EL (cell line): ENCODE results near the gene RNF149.
"Not testable (repeated sequence)": the region's sequence is repeated elsewhere in the genome, so short reads cannot be mapped to it uniquely, and the experiment has no call there.

Source experiments
- DNase-seq: peaks from one replicate; pipeline ENCODE4 v3.0.0-alpha.2; 2016

The RNF149 gene

GRCh38 chr2:101330253-101330933 lies 21.9 kb upstream of the RNF149 start:
- DNase-seq: no peak

DNA sequence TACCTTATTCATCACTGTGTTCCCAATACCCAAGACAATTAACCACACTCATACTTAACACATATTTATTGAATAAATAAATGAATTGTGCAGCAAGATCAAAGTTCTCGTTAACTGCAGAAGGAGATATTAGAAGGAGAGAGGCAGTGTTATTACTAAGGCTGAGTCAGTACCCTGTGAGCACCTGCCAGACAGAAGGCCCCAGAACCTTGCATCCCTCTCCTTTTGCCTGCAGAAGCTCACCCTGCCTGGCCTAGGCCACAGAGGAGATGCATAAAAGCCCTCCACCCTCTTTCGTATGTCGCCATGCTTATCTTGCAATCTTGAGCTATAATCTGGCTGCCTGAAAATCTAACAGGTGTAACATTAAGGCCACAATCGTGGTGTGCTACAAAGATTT lies 20.5 kb upstream of the RNF149 start:
- DNase-seq: no peak

GRCh38 chr2:101328474-101329007 lies 20.0 kb upstream of the RNF149 start:
- peak; percentile 60 for DNase-seq

GRCh38 chr2:101327863-101328394 lies 19.4 kb upstream of the RNF149 start:
- no peak for DNase-seq

GRCh38 chr2:101325425-101325824 lies 16.9 kb upstream of the RNF149 start:
- DNase-seq: no peak

- not testable (repeated sequence) for DNase-seq
These were observed 8.1 kb upstream of the RNF149 start for GRCh38 chr2:101316568-101316967.

GRCh38 chr2:101311696-101312017 lies 3.2 kb upstream of the RNF149 start:
- no peak for DNase-seq

- no peak for DNase-seq
These were observed 2.6 kb upstream of the RNF149 start for GRCh38 chr2:101310834-101311695.

DNA sequence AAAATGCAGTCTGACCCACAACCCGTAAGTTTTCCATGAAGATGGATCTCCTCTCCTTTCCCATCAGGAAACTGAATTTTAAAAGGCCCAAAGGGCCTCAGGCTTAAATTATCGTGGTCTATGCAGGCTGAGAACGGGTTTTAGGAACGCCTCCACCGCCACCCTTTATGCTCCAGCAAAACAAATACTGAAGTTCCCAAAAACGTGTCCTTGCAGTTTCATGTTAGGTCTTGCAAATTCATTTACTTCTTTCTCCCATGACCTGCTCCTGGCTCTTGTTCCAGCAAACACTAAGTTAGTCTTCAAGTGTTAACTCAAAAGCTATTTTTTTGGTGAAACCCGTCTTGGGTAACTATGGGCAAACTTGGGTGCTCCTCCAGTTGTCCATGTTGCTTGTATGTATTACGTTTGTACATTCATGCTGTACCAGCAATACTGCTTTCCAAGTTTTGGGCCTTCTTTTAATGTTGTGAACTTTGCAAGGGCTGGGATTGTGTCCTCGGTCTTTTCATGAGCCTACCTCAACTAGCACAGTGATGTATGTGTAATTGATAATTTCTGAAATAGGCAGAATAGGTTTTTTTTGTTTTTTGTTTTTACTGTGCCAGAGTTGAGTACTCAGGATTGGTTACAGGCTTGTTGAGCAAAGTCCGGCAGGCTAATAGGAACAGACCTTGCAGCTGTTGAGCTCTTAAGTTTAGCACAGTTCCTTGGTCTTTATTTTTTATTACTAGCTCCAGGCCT lies 1.8 kb upstream of the RNF149 start:
- DNase-seq: no peak

DNA sequence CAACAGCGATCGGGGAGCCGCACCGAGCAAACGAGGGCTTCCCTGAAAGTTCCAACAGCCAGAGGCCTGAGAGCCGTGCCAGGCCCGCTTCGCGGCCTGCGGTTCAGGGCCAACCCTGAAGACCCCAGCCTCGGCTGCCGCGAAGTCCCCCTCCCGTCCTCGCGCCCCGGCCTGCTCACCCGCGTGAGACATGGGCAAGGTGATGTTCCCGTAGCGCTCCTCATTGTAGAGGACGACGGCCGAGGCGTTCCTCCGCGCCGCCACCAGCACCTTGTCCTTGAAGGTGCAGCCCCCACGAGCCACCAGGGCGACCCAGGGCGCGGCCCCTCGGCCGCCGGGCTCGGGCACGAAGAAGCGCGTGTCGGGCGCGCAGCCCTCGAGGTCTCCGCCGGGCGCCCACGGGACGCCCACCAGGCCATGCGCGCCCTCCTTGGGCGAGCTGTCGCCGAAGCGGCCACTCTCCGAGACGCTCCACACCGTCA lies 510 bp downstream of the RNF149 start:
- peak; percentile 8 for DNase-seq

- DNase-seq: peak; percentile 19
These were observed 998 bp downstream of the RNF149 start for GRCh38 chr2:101307503-101307902.

DNA sequence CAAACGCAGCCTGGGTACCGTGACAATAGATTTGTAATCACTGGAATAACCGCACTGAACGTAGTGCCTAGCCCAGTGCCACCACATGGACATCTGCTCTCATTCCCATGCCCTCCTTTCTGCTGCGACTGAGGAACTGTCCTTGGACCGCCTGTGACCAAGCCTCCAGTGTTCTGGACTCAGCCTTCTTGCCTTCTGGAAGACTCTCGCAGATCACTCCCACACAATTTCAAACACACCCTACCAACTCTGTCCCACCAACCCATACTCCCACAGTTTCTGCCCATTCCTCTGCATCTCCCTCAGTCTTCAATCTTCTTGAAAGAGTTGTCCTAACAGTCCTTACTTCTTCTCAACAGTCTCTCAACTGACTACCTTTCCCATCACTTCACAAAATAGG lies 2.1 kb downstream of the RNF149 start:
- DNase-seq: no peak

- peak; percentile 70 for DNase-seq
These were observed 2.9 kb downstream of the RNF149 start for GRCh38 chr2:101305492-101306078.

GRCh38 chr2:101305035-101305434 lies 3.5 kb downstream of the RNF149 start:
- DNase-seq: no peak

DNA sequence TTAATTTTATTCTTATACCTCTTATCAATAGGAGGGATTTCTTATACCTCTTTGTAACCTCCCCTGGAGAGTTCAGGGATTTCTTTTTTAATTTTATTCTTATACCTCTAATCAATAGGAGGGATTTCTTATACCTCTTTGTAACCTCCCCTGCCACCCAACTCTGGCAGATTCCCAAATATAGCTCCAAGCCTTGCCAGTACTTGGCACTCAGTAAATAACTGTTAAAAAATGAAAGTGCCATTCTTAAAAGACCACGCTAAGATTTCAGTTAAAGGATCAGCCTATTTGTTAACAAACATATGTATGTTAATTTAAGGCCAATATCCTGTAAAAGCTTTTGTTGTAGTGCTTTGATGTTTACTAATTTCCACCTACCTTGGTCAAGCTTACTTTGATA lies 4.8 kb downstream of the RNF149 start:
- DNase-seq: no peak

- DNase-seq: no peak
These were observed 6.5 kb downstream of the RNF149 start for GRCh38 chr2:101302016-101302415.

DNA sequence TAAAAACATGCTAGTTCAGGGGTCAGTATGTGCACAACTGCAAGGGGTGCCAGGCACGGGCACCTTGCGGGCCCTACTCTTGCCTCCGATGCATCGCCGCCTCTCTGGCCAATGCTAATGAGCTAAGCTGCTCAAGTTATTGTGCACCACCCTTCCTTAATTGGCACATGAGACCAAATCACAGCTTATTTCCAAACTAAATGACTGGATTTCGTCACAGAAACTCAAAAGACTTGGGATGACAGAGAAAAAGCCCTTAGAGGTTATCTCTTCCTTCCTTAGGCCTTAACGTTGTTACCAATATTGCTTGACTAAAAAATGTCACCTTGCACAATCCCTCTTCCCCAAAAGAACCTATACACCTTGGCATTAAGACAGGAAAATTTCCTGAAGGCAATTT lies 7.7 kb downstream of the RNF149 start:
- DNase-seq: no peak

GRCh38 chr2:101300164-101300563 lies 8.3 kb downstream of the RNF149 start:
- DNase-seq: no peak

GRCh38 chr2:101299604-101300003 lies 8.9 kb downstream of the RNF149 start:
- no peak for DNase-seq

GRCh38 chr2:101297383-101297782 lies 11.1 kb downstream of the RNF149 start:
- DNase-seq: no peak

DNA sequence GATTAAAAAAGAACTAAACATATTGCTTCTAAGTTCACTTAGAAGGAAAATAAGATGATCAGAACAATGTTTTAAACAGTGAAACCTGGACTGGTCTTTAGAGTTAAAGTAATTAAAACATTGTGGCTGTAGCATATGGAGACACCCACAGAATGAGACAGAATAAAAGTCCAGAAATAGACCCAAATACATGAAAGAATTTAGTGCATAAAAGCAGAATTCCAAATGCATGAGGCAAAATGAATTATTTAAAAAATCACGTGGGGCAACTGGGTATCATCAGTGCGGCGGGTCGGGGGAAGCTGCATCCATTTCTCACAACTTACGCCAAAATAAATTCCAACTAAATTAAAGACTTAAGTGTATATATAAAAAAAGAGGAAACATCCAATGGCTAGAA lies 12.1 kb downstream of the RNF149 start:
- DNase-seq: peak; percentile 72

DNA sequence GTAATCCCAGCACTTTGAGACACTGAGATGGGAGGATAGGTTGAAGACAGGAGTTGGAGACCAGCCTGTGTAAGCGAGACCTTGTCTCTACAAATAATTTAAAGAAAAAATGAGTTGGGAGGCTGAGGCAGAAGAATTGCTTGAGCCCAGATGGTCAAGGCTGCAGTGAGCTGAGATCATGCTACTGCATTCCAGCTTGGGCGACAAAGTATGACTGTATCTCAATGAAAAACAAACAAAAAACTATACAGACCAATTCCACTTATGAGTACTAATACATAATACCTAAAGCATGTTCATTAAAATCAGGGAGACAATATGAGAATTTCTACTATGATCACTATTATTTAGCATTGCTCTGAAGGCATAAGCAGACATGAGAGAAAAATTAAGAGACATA lies 12.6 kb downstream of the RNF149 start:
- DNase-seq: peak; percentile 85

- no peak for DNase-seq
These were observed 13.6 kb downstream of the RNF149 start for GRCh38 chr2:101294861-101295260.
